SK-N-SH (cell line): ENCODE results near the gene C18orf63. TPM values are rescaled to one million over a fixed set of nuclear protein-coding genes. Genes with fewer than 3 reads are reported as not detected.

ENCODE experiments used
- CTCF ChIA-PET: fragments of 300-600, 350-600 bp; formaldehyde crosslinking; extraction: SDS; loops from one replicate; lab custom pipeline; 2021; lab: Yijun Ruan, JAX
- POLR2A ChIA-PET: fragments of 350-600 bp; sonication (Branson Sonifier 250); formaldehyde crosslinking; extraction: SDS; loops from one replicate; lab custom pipeline; 2020; ENCODE audit warnings: antibody characterized with exemption, inconsistent platforms; lab: Yijun Ruan, JAX
- DNase-seq: peaks from one replicate; pipeline ENCODE4 v3.0.0; 2012
- H2AFZ ChIP-seq: fragments of 200-600 bp; sonication (generic); 2 replicates; pipeline ENCODE4 v1.8.1; 2016; ENCODE audit warnings: antibody characterized with exemption, mild to moderate bottlenecking, low read depth
- H3F3A ChIP-seq: fragments of 200-600 bp; sonication (generic); replicated peaks from 2 replicates; pipeline ENCODE3; 2016; ENCODE audit warnings: antibody characterized with exemption, mild to moderate bottlenecking; ENCODE audit not compliant: insufficient read depth
- H3K27ac ChIP-seq, 2 experiments: fragments of 200-500 bp in 1 of 2; fragments of 200-600 bp in 1 of 2; sonication (Bioruptor generic) in 1 of 2; sonication (generic), shearing (Covaris generic) in 1 of 2; 2 replicates each; pipeline versions ENCODE4 v1.5.1 to v1.6.1; 2014 to 2016; ENCODE audit warnings: low read depth in 2 of 2, inconsistent platforms in 1 of 2, low read length in 1 of 2, mild to moderate bottlenecking in 1 of 2, mixed read lengths in 1 of 2
- H3K27me3 ChIP-seq: fragments of 200-600 bp; sonication (generic), shearing (Covaris generic); 2 replicates; pipeline ENCODE4 v1.6.1; 2016; ENCODE audit warnings: mixed run types; ENCODE audit not compliant: insufficient read depth
- H3K36me3 ChIP-seq, 2 experiments: fragments of 200-500 bp in 1 of 2; fragments of 200-600 bp in 1 of 2; sonication (Bioruptor generic) in 1 of 2; sonication (generic) in 1 of 2; replicated peaks in 1 of 2; 2 replicates each; pipeline versions ENCODE3 to v1.5.1; 2014 to 2016; ENCODE audit warnings: low read length in 1 of 2, mild to moderate bottlenecking in 1 of 2; ENCODE audit not compliant: insufficient read depth in 2 of 2, control insufficient read depth in 1 of 2
- H3K4me1 ChIP-seq, 2 experiments: fragments of 200-500 bp in 1 of 2; fragments of 200-600 bp in 1 of 2; sonication (Bioruptor generic) in 1 of 2; sonication (generic), shearing (Covaris generic) in 1 of 2; 2 replicates each; pipeline versions ENCODE4 v1.5.1 to v1.6.1; 2014 to 2016; ENCODE audit warnings: low read depth in 1 of 2, low read length in 1 of 2, mixed run types in 1 of 2; ENCODE audit not compliant: insufficient read depth in 2 of 2, control insufficient read depth in 1 of 2
- H3K4me2 ChIP-seq: fragments of 200-600 bp; sonication (generic), shearing (Covaris generic); 2 replicates; pipeline ENCODE4 v1.6.1; 2017; ENCODE audit warnings: mixed run types
- H3K4me3 ChIP-seq, 2 experiments: fragments of 200-500 bp in 1 of 2; fragments of 200-600 bp in 1 of 2; sonication (Bioruptor generic) in 1 of 2; sonication (generic), shearing (Covaris generic) in 1 of 2; 2 replicates each; pipeline versions ENCODE4 v1.5.1 to v1.8.1; 2014 to 2016; ENCODE audit warnings: low read depth in 2 of 2, inconsistent platforms in 1 of 2, low read length in 1 of 2, mild to moderate bottlenecking in 1 of 2, mixed read lengths in 1 of 2, moderate library complexity in 1 of 2
- H3K79me2 ChIP-seq: fragments of 200-600 bp; sonication (generic); 2 replicates; pipeline ENCODE4 v1.8.1; 2017; ENCODE audit warnings: mild to moderate bottlenecking; ENCODE audit not compliant: insufficient read depth
- H3K9ac ChIP-seq: fragments of 200-600 bp; sonication (generic); 2 replicates; pipeline ENCODE4 v1.6.1; 2017; ENCODE audit warnings: mixed run types
- H3K9me2 ChIP-seq: fragments of 200-600 bp; sonication (generic); 2 replicates; pipeline ENCODE4 v1.6.1; 2017; ENCODE audit warnings: mixed run types
- H3K9me3 ChIP-seq: fragments of 200-600 bp; sonication (generic); 2 replicates; pipeline ENCODE4 v1.6.1; 2017; ENCODE audit warnings: mixed run types, mild to moderate bottlenecking, moderate library complexity
- H4K20me1 ChIP-seq: fragments of 200-600 bp; sonication (generic); 2 replicates; pipeline ENCODE4 v1.6.1; 2017; ENCODE audit warnings: mild to moderate bottlenecking, mixed run types; ENCODE audit not compliant: insufficient read depth
- CTCF ChIP-seq: fragments of 200-600 bp; sonication (generic); IDR thresholded peaks from 2 replicates; pipeline ENCODE4 v1.6.1; 2017; ENCODE audit warnings: antibody characterized with exemption, mild to moderate bottlenecking, moderate library complexity
- ELF1 ChIP-seq: IDR thresholded peaks from 2 replicates; pipeline ENCODE4 v1.4.0; 2012
- FOSL2 ChIP-seq: IDR thresholded peaks from 2 replicates; pipeline ENCODE4 v1.4.0; 2012; ENCODE audit warnings: low read depth, mild to moderate bottlenecking, moderate library complexity, borderline replicate concordance
- RAD21 ChIP-seq: IDR thresholded peaks from 2 replicates; pipeline ENCODE4 v1.6.1; 2012; ENCODE audit warnings: mild to moderate bottlenecking, low read length
- RCOR1 ChIP-seq: fragments of 150-350 bp; IDR thresholded peaks from 2 replicates; pipeline ENCODE4 v1.6.1; 2017; ENCODE audit warnings: antibody characterized with exemption, low read length
- SMC3 ChIP-seq: IDR thresholded peaks from 2 replicates; pipeline ENCODE4 v1.6.1; 2012; ENCODE audit warnings: low read depth, low read length, improper control_type of control experiment
- YY1 ChIP-seq: IDR thresholded peaks from 2 replicates; pipeline ENCODE4 v1.4.0; 2012; ENCODE audit warnings: low read depth, mild to moderate bottlenecking
- WGBS: methylation state at CpG from one replicate; pipeline ENCODE4 v1.1.6; 2017; ENCODE audit warnings: low lambda C conversion rate; 5-methylcytosine and 5-hydroxymethylcytosine counted together
- polyA plus RNA-seq, 3 experiments: library from polyadenylated mRNA; depleted of rRNA; stranded (reverse); fragments of >200 nt; gene quantifications; 2 replicates each; pipeline ENCODE4 v1.2.3, GENCODE V29; 2012
- TF ChIP-seq, protein P1 (sequence below): IDR thresholded peaks from 2 replicates; pipeline ENCODE4; 2012
- TF ChIP-seq, protein P2 (sequence below): IDR thresholded peaks from 2 replicates; pipeline ENCODE4 v1.6.1; 2012; ENCODE audit warnings: mild to moderate bottlenecking, low read depth, low read length, moderate library complexity

The C18orf63 gene
- polyA plus RNA-seq, 1 of the 3 experiments (the other 2 are of a cell fraction) = not detected

- Histone ChIP-seq H3K27me3 (peaks cover 11% of the 10 kb centered on the region), H3K36me3 (no peaks in the 10 kb centered on the region), H2AFZ (no peak overlapping the region), H3K9me3 (no peaks in the 10 kb centered on the region)
- TF ChIP-seq ELF1 (no peak), YY1 (no peak), RAD21 (no peak)
- TF ChIP-seq, protein P1, sequence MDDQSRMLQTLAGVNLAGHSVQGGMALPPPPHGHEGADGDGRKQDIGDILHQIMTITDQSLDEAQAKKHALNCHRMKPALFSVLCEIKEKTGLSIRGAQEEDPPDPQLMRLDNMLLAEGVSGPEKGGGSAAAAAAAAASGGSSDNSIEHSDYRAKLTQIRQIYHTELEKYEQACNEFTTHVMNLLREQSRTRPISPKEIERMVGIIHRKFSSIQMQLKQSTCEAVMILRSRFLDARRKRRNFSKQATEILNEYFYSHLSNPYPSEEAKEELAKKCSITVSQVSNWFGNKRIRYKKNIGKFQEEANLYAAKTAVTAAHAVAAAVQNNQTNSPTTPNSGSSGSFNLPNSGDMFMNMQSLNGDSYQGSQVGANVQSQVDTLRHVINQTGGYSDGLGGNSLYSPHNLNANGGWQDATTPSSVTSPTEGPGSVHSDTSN = no peak
- TF ChIP-seq, protein P2, sequence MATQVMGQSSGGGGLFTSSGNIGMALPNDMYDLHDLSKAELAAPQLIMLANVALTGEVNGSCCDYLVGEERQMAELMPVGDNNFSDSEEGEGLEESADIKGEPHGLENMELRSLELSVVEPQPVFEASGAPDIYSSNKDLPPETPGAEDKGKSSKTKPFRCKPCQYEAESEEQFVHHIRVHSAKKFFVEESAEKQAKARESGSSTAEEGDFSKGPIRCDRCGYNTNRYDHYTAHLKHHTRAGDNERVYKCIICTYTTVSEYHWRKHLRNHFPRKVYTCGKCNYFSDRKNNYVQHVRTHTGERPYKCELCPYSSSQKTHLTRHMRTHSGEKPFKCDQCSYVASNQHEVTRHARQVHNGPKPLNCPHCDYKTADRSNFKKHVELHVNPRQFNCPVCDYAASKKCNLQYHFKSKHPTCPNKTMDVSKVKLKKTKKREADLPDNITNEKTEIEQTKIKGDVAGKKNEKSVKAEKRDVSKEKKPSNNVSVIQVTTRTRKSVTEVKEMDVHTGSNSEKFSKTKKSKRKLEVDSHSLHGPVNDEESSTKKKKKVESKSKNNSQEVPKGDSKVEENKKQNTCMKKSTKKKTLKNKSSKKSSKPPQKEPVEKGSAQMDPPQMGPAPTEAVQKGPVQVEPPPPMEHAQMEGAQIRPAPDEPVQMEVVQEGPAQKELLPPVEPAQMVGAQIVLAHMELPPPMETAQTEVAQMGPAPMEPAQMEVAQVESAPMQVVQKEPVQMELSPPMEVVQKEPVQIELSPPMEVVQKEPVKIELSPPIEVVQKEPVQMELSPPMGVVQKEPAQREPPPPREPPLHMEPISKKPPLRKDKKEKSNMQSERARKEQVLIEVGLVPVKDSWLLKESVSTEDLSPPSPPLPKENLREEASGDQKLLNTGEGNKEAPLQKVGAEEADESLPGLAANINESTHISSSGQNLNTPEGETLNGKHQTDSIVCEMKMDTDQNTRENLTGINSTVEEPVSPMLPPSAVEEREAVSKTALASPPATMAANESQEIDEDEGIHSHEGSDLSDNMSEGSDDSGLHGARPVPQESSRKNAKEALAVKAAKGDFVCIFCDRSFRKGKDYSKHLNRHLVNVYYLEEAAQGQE = no peak
- TF ChIP-seq, all 33 proteins: peak for 0
- CTCF ChIA-PET = interaction anchor here (0.5 to 10.4 kb wide), 4 partner anchors 9 to 205 kb away, joined by 5 to 88 read pairs (median 18); no protein-coding TSS in a partner anchor
- Histone ChIP-seq H3K4me3 (no peak overlapping the region), H3K79me2 (no peaks in the 10 kb centered on the region), H4K20me1 (no peaks in the 10 kb centered on the region), H3K4me2 (no peak overlapping the region), H3F3A (no peaks in the 10 kb centered on the region), H3K27ac (no peak overlapping the region), H3K9ac (no peak overlapping the region), H3K9me2 (no peaks in the 10 kb centered on the region), H3K4me1 (no peaks in the 10 kb centered on the region)
- DNase-seq = no peak
- POLR2A ChIA-PET = no interaction called here
- WGBS = 0% methylated on average over 1 of the region's 1 CpG
Measured at GRCh38 chr18:74351354-74351753, 35.7 kb downstream of the C18orf63 start.

GRCh38 chr18:74353169-74353775 is 37.6 kb downstream of the C18orf63 start:
- no peaks in the 10 kb centered on the region for H3K79me2 ChIP-seq
- H3F3A ChIP-seq = no peaks in the 10 kb centered on the region
- H3K4me2 ChIP-seq = no peak overlapping the region
- TF ChIP-seq SMC3 (peak; percentile 86), FOSL2 (no peak), RCOR1 (no peak), CTCF (peak; percentile 62), RAD21 (peak; percentile 75)
- H2AFZ ChIP-seq = no peak overlapping the region
- 7% methylated on average over 1 of the region's 1 CpG for WGBS
- DNase-seq = peak; percentile 35
- H3K4me1 ChIP-seq = no peaks in the 10 kb centered on the region
- H3K9me2 ChIP-seq = no peaks in the 10 kb centered on the region
- peaks cover 11% of the 10 kb centered on the region for H3K27me3 ChIP-seq
- no peak overlapping the region for H3K4me3 ChIP-seq
- no peaks in the 10 kb centered on the region for H3K36me3 ChIP-seq
- CTCF ChIA-PET = interaction anchor here (0.6 to 10.4 kb wide), 28 partner anchors 10 to 214 kb away, joined by 3 to 88 read pairs (median 4); no protein-coding TSS in a partner anchor
- no peak overlapping the region for H3K27ac ChIP-seq
- POLR2A ChIA-PET = no interaction called here
- no peaks in the 10 kb centered on the region for H4K20me1 ChIP-seq
- no peak overlapping the region for H3K9ac ChIP-seq
- no peaks in the 10 kb centered on the region for H3K9me3 ChIP-seq
